ENCODE results near the gene RPL7A. TPM values are rescaled to one million over a fixed set of nuclear protein-coding genes. Genes with fewer than 3 reads are reported as not detected.

Gene RPL7A
- total and polyA plus RNA-seq, 12 donors, result 859 to 3,182 (median 927) TPM

- 77 to 80% methylated on average over 13 of the region's 13 CpGs for WGBS, 2 donors
- no peaks in the 10 kb centered on the region for H3K9me3 ChIP-seq
These were observed 27.6 kb upstream of the RPL7A start for GRCh38 chr9:133320421-133320881.

GRCh38 chr9:133321411-133321935 lies 26.5 kb upstream of the RPL7A start:
- Histone ChIP-seq H3K36me3 (no peaks in the 10 kb centered on the region), H3K27me3 (peaks cover 0 to 10% (median 0%) of the 10 kb centered on the region in 7 donors), H3K4me1 (no peaks in the 10 kb centered on the region), H3K27ac (no peak overlapping the region), H3K4me3 (no peak overlapping the region), H3K9me3 (no peaks in the 10 kb centered on the region)
- intact Hi-C loops (cut with DNase I), result loop anchor here in 1 of 10 donors (5.0 kb wide), 1 partner anchor 134 kb away; no protein-coding TSS in a partner anchor
- no peak for ATAC-seq
- DNase-seq, result no peak
- TF ChIP-seq CTCF (IDR thresholded peaks at IDR 0.05), result no peak
- WGBS, 2 donors, result 58 to 65% methylated on average over 13 of the region's 13 CpGs

More at GRCh38 chr9:133320421-133320881, 27.6 kb upstream of the RPL7A start:
- H3K4me3 ChIP-seq, result no peak overlapping the region
- H3K27ac ChIP-seq, result no peak overlapping the region
- intact Hi-C loops (cut with DNase I), result loop anchor here in 1 of 10 donors (5.0 kb wide), 1 partner anchor 133 kb away; no protein-coding TSS in a partner anchor
- H3K36me3 ChIP-seq, result no peaks in the 10 kb centered on the region
- DNase-seq, result no peak
- no peak for ATAC-seq
- H3K27me3 ChIP-seq, result peaks cover 0 to 10% (median 0%) of the 10 kb centered on the region in 7 donors
- H3K4me1 ChIP-seq, result no peaks in the 10 kb centered on the region
- no peak for TF ChIP-seq CTCF (IDR thresholded peaks at IDR 0.05)

GRCh38 chr9:133322701-133323100 lies 25.3 kb upstream of the RPL7A start:
- Histone ChIP-seq H3K27me3 (peaks cover 0 to 10% (median 0%) of the 10 kb centered on the region in 7 donors), H3K4me1 (no peaks in the 10 kb centered on the region), H3K27ac (no peak overlapping the region), H3K9me3 (no peaks in the 10 kb centered on the region), H3K36me3 (no peaks in the 10 kb centered on the region), H3K4me3 (no peak overlapping the region)
- intact Hi-C loops (cut with DNase I), result loop anchor here in 1 of 10 donors (5.0 kb wide), 1 partner anchor 135 kb away; no protein-coding TSS in a partner anchor
- TF ChIP-seq CTCF (IDR thresholded peaks at IDR 0.05), result no peak
- DNase-seq (no peak), ATAC-seq (no peak)
- WGBS, 2 donors, result 83 to 84% methylated on average over 14 of the region's 14 CpGs

- DNase-seq, result no peak
- no peak for TF ChIP-seq CTCF (IDR thresholded peaks at IDR 0.05)
- H3K4me1 ChIP-seq, result no peaks in the 10 kb centered on the region
- no peak for ATAC-seq
- peaks cover 0 to 10% (median 0%) of the 10 kb centered on the region in 7 donors for H3K27me3 ChIP-seq
- intact Hi-C loops (cut with DNase I), result loop anchor here in 1 of 10 donors (5.0 kb wide), 1 partner anchor 136 kb away; no protein-coding TSS in a partner anchor
- no peak overlapping the region for H3K27ac ChIP-seq
- H3K36me3 ChIP-seq, result no peaks in the 10 kb centered on the region
- H3K9me3 ChIP-seq, result no peaks in the 10 kb centered on the region
- H3K4me3 ChIP-seq, result no peak overlapping the region
- 86% methylated on average over 10 of the region's 10 CpGs for WGBS, 2 donors
These were observed 24.8 kb upstream of the RPL7A start for GRCh38 chr9:133323211-133323610.
